ENCODE data around the gene AIDA.
A peak's percentile ranks its signal among the peaks of the same experiment; 100 is the strongest.

GRCh38 chr1:222634180-222635013 is 77.9 kb downstream of the AIDA start:
- TF ChIP-seq CTCF (conservative IDR thresholded peaks at IDR 0.05) (peak; percentile 95), ZFX (IDR thresholded peaks at IDR 0.05) (no peak)
